IMR-90 (cell line): ENCODE data around the gene TPST1. TPM values are rescaled to one million over a fixed set of nuclear protein-coding genes. Genes with fewer than 3 reads are reported as not detected.

Source experiments
- ATAC-seq: fragments of 200-7000 bp; cut with Tn5 transposase; 2 replicates; pipeline ENCODE4 v1.9.1; 2020; ENCODE audit warnings: low read depth, mild to moderate bottlenecking, moderate library complexity
- BruUV-seq: library from RNA; stranded (reverse); fragments of 400-500 nt; replicated peaks from 2 replicates; lab custom pipeline; 2021; lab: Mats Ljungman, UMichigan
- CTCF ChIA-PET: fragments of 300-600 bp; formaldehyde crosslinking; extraction: SDS; loops from one replicate; lab custom pipeline; 2021; ENCODE audit warnings: antibody characterized with exemption; lab: Yijun Ruan, JAX
- POLR2A ChIA-PET: fragments of 300-600 bp; sonication (Branson Sonifier 250); formaldehyde crosslinking; loops from one replicate; lab custom pipeline; 2022; ENCODE audit warnings: antibody characterized with exemption; ENCODE audit not compliant: unreplicated experiment; lab: Charles Lee
- DNase-seq: peaks from one replicate; pipeline ENCODE4 v3.0.0; 2013
- H2AFZ ChIP-seq: replicated peaks from 2 replicates; pipeline ENCODE3; 2013; ENCODE audit warnings: low read length, mild to moderate bottlenecking; ENCODE audit not compliant: poor library complexity
- H2AK5ac ChIP-seq: 2 replicates; pipeline ENCODE4 v1.6.1; 2013; ENCODE audit warnings: low read depth, low read length, inconsistent platforms
- H2AK9ac ChIP-seq: replicated peaks from 2 replicates; pipeline ENCODE3; 2013; ENCODE audit warnings: mild to moderate bottlenecking, low read depth, low read length, moderate library complexity; ENCODE audit not compliant: poor library complexity
- H2BK120ac ChIP-seq: 2 replicates; pipeline ENCODE4 v1.6.1; 2013; ENCODE audit warnings: low read depth, low read length, inconsistent platforms
- H2BK15ac ChIP-seq: 3 replicates; pipeline ENCODE4 v1.6.1; 2013; ENCODE audit warnings: low read depth, low read length, inconsistent platforms
- H2BK20ac ChIP-seq: 2 replicates; pipeline ENCODE4 v1.6.1; 2013; ENCODE audit warnings: low read depth, mild to moderate bottlenecking, inconsistent platforms, low read length, moderate library complexity
- H2BK5ac ChIP-seq: 2 replicates; pipeline ENCODE4 v1.6.1; 2013; ENCODE audit warnings: mild to moderate bottlenecking, low read depth, low read length, inconsistent platforms; ENCODE audit not compliant: poor library complexity, severe bottlenecking
- H3K14ac ChIP-seq: replicated peaks from 2 replicates; pipeline ENCODE4 v1.6.1; 2013; ENCODE audit warnings: low read depth, low read length, inconsistent platforms
- H3K18ac ChIP-seq: 2 replicates; pipeline ENCODE4 v1.6.1; 2013; ENCODE audit warnings: low read depth, low read length, control low read depth
- H3K23ac ChIP-seq: 2 replicates; pipeline ENCODE4 v1.6.1; 2013; ENCODE audit warnings: low read depth, low read length, inconsistent platforms
- H3K27ac ChIP-seq: 2 replicates; pipeline ENCODE4 v1.5.1; 2013; ENCODE audit warnings: mild to moderate bottlenecking, control low read depth, low read length; ENCODE audit not compliant: insufficient read depth
- H3K27me3 ChIP-seq: 2 replicates; pipeline ENCODE4 v1.6.1; 2013; ENCODE audit warnings: low read length; ENCODE audit not compliant: control insufficient read depth, insufficient read depth
- H3K36me3 ChIP-seq: 2 replicates; pipeline ENCODE4 v1.6.1; 2013; ENCODE audit warnings: low read length, mixed read lengths; ENCODE audit not compliant: control insufficient read depth, insufficient read depth
- H3K4ac ChIP-seq: 2 replicates; pipeline ENCODE4 v1.6.1; 2013; ENCODE audit warnings: low read depth, low read length, inconsistent platforms
- H3K4me1 ChIP-seq: 2 replicates; pipeline ENCODE4 v1.6.1; 2013; ENCODE audit warnings: low read length, mixed read lengths; ENCODE audit not compliant: control insufficient read depth, insufficient read depth
- H3K4me2 ChIP-seq: 2 replicates; pipeline ENCODE4 v1.6.1; 2013; ENCODE audit warnings: low read depth, mild to moderate bottlenecking, control low read depth, low read length, moderate library complexity
- H3K4me3 ChIP-seq: 2 replicates; pipeline ENCODE4 v1.5.1; 2013; ENCODE audit warnings: low read depth, mild to moderate bottlenecking, control low read depth, low read length, moderate library complexity; ENCODE audit not compliant: insufficient read depth
- H3K56ac ChIP-seq: 2 replicates; pipeline ENCODE4 v1.6.1; 2013; ENCODE audit warnings: low read length, inconsistent platforms; ENCODE audit not compliant: insufficient read depth; ENCODE audit errors: extremely low read depth
- H3K79me1 ChIP-seq, 2 experiments: 2 replicates each; pipeline ENCODE4 v1.6.1; 2013; ENCODE audit warnings: low read length in 2 of 2, inconsistent platforms in 1 of 2, low read depth in 1 of 2
- H3K9ac ChIP-seq: 2 replicates; pipeline ENCODE4 v1.6.1; 2013; ENCODE audit warnings: low read depth, low read length, control low read depth
- H3K9me1 ChIP-seq: 2 replicates; pipeline ENCODE4 v1.6.1; 2013; ENCODE audit warnings: low read length, inconsistent platforms; ENCODE audit not compliant: insufficient read depth
- H3K9me3 ChIP-seq: 2 replicates; pipeline ENCODE4 v1.6.1; 2013; ENCODE audit warnings: low read length; ENCODE audit not compliant: control insufficient read depth, insufficient read depth
- H4K20me1 ChIP-seq: 2 replicates; pipeline ENCODE4 v1.6.1; 2013; ENCODE audit warnings: low read length, inconsistent platforms; ENCODE audit not compliant: insufficient read depth
- H4K5ac ChIP-seq: 2 replicates; pipeline ENCODE4 v1.6.1; 2013; ENCODE audit warnings: mild to moderate bottlenecking, low read depth, low read length, control low read depth
- H4K8ac ChIP-seq, 2 experiments: 2 replicates each; pipeline ENCODE4 v1.6.1; 2013; ENCODE audit warnings: low read depth in 2 of 2, low read length in 2 of 2, control low read depth in 1 of 2, inconsistent platforms in 1 of 2
- H4K91ac ChIP-seq: 2 replicates; pipeline ENCODE4 v1.6.1; 2013; ENCODE audit warnings: low read depth, low read length, inconsistent platforms; ENCODE audit not compliant: insufficient read depth
- CEBPB ChIP-seq: IDR thresholded peaks from 2 replicates; pipeline ENCODE4 v1.6.1; 2012; ENCODE audit warnings: low read depth, low read length, improper control_type of control experiment
- MAZ ChIP-seq: IDR thresholded peaks from 2 replicates; pipeline ENCODE4 v1.6.1; 2012; ENCODE audit warnings: low read depth, mild to moderate bottlenecking, low read length, improper control_type of control experiment, moderate library complexity, borderline replicate concordance
- NFE2L2 ChIP-seq: fragments of 150-350 bp; IDR thresholded peaks from 2 replicates; pipeline ENCODE4 v1.6.1; 2016; ENCODE audit warnings: low read depth, mild to moderate bottlenecking, low read length
- RAD21 ChIP-seq: IDR thresholded peaks from 2 replicates; pipeline ENCODE4 v1.6.1; 2012; ENCODE audit warnings: low read length, improper control_type of control experiment
- WGBS, 2 experiments: methylation state at CpG; one replicate each; pipeline versions ENCODE4 v1.1.5 to v1.1.7; 2013; ENCODE audit warnings: missing lambda C conversion rate in 2 of 2; ENCODE audit not compliant: insufficient read length in 1 of 2; ENCODE audit errors: extremely low coverage in 2 of 2; 5-methylcytosine and 5-hydroxymethylcytosine counted together
- dilution Hi-C: fragments of 300-500 bp; cut with HindIII; formaldehyde crosslinking; loops from one replicate; pipeline ENCODE4 v1.14.3; 2018; ENCODE audit warnings: low sequenced_read_pairs; ENCODE audit not compliant: unreplicated experiment
- in situ Hi-C: fragments of 300-500 bp; cut with MboI; formaldehyde crosslinking; loops from 3 replicates; pipeline ENCODE4 v1.14.3; 2019; ENCODE audit warnings: low sequenced_read_pairs, inconsistent platforms, mixed read lengths
- intact Hi-C: fragments of 100-400 bp; cut with micrococcal nuclease; formaldehyde crosslinking; loops from 2 replicates; pipeline ENCODE4 v1.10.0; 2022
- polyA plus RNA-seq, 3 experiments: library from polyadenylated mRNA; depleted of rRNA; stranded (reverse); fragments of >200 nt; gene quantifications; 2 replicates each; pipeline ENCODE4 v1.2.3, GENCODE V29; 2012; ENCODE audit warnings: low replicate concordance in 1 of 3
- total RNA-seq: library from RNA; depleted of rRNA; stranded (reverse); fragments of >200 nt; gene quantifications from 2 replicates; pipeline ENCODE4 v1.2.3, GENCODE V29; 2012
- TF ChIP-seq, protein P1 (sequence below): fragments of 150-350 bp; IDR thresholded peaks from 2 replicates; pipeline ENCODE4 v1.6.1; 2016; ENCODE audit warnings: low read depth, mild to moderate bottlenecking, low read length, moderate library complexity, borderline replicate concordance

The TPST1 gene
- total and polyA plus RNA-seq, 2 of the 4 experiments (the other 2 are of a cell fraction), result 37.7 to 58.6 TPM

DNA sequence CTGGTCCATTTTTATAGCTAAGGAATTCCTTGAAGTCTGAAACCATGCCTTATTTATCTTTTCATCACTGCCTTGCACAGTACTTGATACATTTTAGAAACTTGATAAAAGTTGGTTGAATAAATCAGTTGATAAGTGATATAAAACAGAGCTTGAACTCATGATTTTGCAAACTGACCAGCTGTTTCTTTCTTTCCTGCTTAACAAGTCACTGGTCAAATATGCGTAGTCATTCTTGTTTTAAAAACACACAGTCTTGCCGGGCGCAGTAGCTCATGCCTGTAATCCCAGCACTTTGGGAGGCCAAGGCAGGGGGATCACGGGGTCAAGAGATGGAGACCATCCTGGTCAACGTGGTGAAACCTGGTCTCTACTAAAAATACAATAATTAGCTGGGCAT lies 6.3 kb downstream of the TPST1 start:
- H2AFZ ChIP-seq, result no peak overlapping the region
- intact Hi-C loops (loop anchor here (5.0 kb wide), 1 partner anchor 36 kb away; no protein-coding TSS in a partner anchor), in situ Hi-C loops (no loop called here), dilution Hi-C loops (no loop called here)
- H4K91ac ChIP-seq, result no peak overlapping the region
- H2BK20ac ChIP-seq, result no peak overlapping the region
- POLR2A ChIA-PET, result interaction anchor here (0.6 kb wide), 1 partner anchor 225 kb away, joined by 3 read pairs; no protein-coding TSS in a partner anchor
- H2BK15ac ChIP-seq, result no peak overlapping the region
- no peak overlapping the region; the same call in 1 of the 2 replicates for H2AK5ac ChIP-seq
- 0 out of 2 replicates have a peak overlapping the region, but pooled peaks have one; percentile 4 for H3K4ac ChIP-seq
- H4K5ac ChIP-seq, result no peak overlapping the region
- CTCF ChIA-PET, result no interaction called here
- H3K18ac ChIP-seq, result no peak overlapping the region
- no peak overlapping the region for H3K9ac ChIP-seq
- peak overlapping the region; percentile 51; the same call in 1 of the 2 replicates for H3K27ac ChIP-seq
- H3K79me1 ChIP-seq, result peaks cover 25 to 48% of the 10 kb centered on the region in 2 experiments
- DNase-seq (peak; percentile 87), ATAC-seq (peak; percentile 79)
- no peak overlapping the region for H3K23ac ChIP-seq
- peaks cover 6% of the 10 kb centered on the region for H3K9me1 ChIP-seq
- H3K14ac ChIP-seq, result no peak overlapping the region
- H3K56ac ChIP-seq, result no peak overlapping the region; the same call in 1 of the 2 replicates
- peaks cover 5% of the 10 kb centered on the region; the same call in 1 of the 2 replicates for H3K4me1 ChIP-seq
- H3K4me3 ChIP-seq, result no peak overlapping the region
- peak overlapping the region; percentile 8 for H3K4me2 ChIP-seq
- no peaks in the 10 kb centered on the region for H3K27me3 ChIP-seq
- peaks cover 11% of the 10 kb centered on the region; the same call in 1 of the 2 replicates for H3K36me3 ChIP-seq
- TF ChIP-seq MAZ, result no peak
- peak; percentile 12; the same call in 1 of the 2 replicates for TF ChIP-seq CEBPB
- TF ChIP-seq, protein P1, sequence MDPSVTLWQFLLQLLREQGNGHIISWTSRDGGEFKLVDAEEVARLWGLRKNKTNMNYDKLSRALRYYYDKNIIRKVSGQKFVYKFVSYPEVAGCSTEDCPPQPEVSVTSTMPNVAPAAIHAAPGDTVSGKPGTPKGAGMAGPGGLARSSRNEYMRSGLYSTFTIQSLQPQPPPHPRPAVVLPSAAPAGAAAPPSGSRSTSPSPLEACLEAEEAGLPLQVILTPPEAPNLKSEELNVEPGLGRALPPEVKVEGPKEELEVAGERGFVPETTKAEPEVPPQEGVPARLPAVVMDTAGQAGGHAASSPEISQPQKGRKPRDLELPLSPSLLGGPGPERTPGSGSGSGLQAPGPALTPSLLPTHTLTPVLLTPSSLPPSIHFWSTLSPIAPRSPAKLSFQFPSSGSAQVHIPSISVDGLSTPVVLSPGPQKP, result no peak
- TF ChIP-seq NFE2L2, result peak; percentile 85
- no peak for TF ChIP-seq RAD21
- WGBS, 2 experiments, result no CpG with 5 or more reads among the region's 5 CpGs
- H4K8ac ChIP-seq, result no peak overlapping the region
- no peak overlapping the region for H2AK9ac ChIP-seq
- BruUV-seq, result no TSS peak
- no peak overlapping the region for H2BK120ac ChIP-seq
- H3K9me3 ChIP-seq, result no peaks in the 10 kb centered on the region
- peak overlapping the region; percentile 17 for H2BK5ac ChIP-seq
- H4K20me1 ChIP-seq, result peaks cover 7% of the 10 kb centered on the region; the same call in 1 of the 2 replicates
